Measurements from ENCODE around the gene TRAP1.

DNA sequence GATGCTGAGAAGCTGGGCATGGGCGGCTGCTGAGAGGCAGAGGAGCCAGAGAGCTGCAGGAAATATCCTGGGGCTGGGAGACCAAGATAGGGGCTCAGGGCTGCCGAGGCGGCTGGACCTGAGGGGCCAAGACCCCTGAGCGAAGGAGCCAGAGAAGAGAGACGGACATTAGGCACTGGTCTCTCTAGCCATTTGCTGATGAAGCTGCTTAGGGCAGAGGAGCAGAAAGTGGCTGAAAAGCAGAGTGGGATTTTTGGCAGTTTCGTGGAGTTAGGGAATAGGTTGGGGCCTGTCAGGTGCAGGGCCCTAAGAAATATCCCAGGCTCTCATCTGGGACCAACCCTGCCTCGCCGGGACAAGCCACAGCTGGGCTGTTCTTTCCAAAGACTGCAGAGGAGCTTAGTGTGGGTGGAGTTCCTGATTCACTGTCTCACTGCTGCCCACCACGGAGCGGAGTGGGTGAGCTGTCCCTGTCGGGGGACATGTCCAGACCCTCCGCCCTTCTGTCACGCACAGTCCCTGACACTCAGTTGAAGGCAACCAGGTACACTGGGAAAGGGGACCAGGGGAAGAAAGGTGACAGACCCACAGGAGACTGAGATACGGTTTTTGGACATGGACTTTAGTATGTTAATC lies 74.1 kb downstream of the TRAP1 start:
- TF ChIP-seq, protein P1, sequence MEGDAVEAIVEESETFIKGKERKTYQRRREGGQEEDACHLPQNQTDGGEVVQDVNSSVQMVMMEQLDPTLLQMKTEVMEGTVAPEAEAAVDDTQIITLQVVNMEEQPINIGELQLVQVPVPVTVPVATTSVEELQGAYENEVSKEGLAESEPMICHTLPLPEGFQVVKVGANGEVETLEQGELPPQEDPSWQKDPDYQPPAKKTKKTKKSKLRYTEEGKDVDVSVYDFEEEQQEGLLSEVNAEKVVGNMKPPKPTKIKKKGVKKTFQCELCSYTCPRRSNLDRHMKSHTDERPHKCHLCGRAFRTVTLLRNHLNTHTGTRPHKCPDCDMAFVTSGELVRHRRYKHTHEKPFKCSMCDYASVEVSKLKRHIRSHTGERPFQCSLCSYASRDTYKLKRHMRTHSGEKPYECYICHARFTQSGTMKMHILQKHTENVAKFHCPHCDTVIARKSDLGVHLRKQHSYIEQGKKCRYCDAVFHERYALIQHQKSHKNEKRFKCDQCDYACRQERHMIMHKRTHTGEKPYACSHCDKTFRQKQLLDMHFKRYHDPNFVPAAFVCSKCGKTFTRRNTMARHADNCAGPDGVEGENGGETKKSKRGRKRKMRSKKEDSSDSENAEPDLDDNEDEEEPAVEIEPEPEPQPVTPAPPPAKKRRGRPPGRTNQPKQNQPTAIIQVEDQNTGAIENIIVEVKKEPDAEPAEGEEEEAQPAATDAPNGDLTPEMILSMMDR (IDR thresholded peaks at IDR 0.05) = no peak
- no peak for TF ChIP-seq POLR2A (IDR thresholded peaks at IDR 0.05)
